Measurements from ENCODE around the gene TGM2.
"Not testable (repeated sequence)": the region's sequence is repeated elsewhere in the genome, so short reads cannot be mapped to it uniquely, and the experiment has no call there.

TGM2 gene

GRCh38 chr20:38112930-38113294 is 52.2 kb downstream of the TGM2 start:
- TF ChIP-seq ZNF274 (IDR thresholded peaks at IDR 0.05; ENCODE audit: low read depth, low read length), result no peak

GRCh38 chr20:38112261-38112929 is 52.7 kb downstream of the TGM2 start:
- TF ChIP-seq ZNF274 (IDR thresholded peaks at IDR 0.05; ENCODE audit: low read depth, low read length), result no peak
- H3K4me3 ChIP-seq (ENCODE audit: low read length), result no peak overlapping the region

More at GRCh38 chr20:38112930-38113294, 52.2 kb downstream of the TGM2 start:
- H3K4me3 ChIP-seq (ENCODE audit: low read length), result no peak overlapping the region

- TF ChIP-seq ZNF274 (IDR thresholded peaks at IDR 0.05; ENCODE audit: low read depth, low read length), result no peak
- no peak overlapping the region for H3K4me3 ChIP-seq (ENCODE audit: low read length)
Measured at GRCh38 chr20:38111366-38112232, 53.5 kb downstream of the TGM2 start.

- no peak for TF ChIP-seq ZNF274 (IDR thresholded peaks at IDR 0.05; ENCODE audit: low read depth, low read length)
- no peak overlapping the region for H3K4me3 ChIP-seq (ENCODE audit: low read length)
Measured at GRCh38 chr20:38110525-38111178, 54.4 kb downstream of the TGM2 start.

- no peak overlapping the region for H3K4me3 ChIP-seq (ENCODE audit: low read length)
- TF ChIP-seq ZNF274 (IDR thresholded peaks at IDR 0.05; ENCODE audit: low read depth, low read length), result no peak
Measured at GRCh38 chr20:38109591-38110524, 55.2 kb downstream of the TGM2 start.

- TF ChIP-seq ZNF274 (IDR thresholded peaks at IDR 0.05; ENCODE audit: low read depth, low read length), result no peak
- no peak overlapping the region for H3K4me3 ChIP-seq (ENCODE audit: low read length)
Measured at GRCh38 chr20:38108986-38109541, 56.0 kb downstream of the TGM2 start.

- TF ChIP-seq ZNF274 (IDR thresholded peaks at IDR 0.05; ENCODE audit: low read depth, low read length), result no peak
- no peak overlapping the region for H3K4me3 ChIP-seq (ENCODE audit: low read length)
Measured at GRCh38 chr20:38108438-38108985, 56.6 kb downstream of the TGM2 start.

- not testable (repeated sequence) for H3K4me3 ChIP-seq (ENCODE audit: low read length)
Measured at GRCh38 chr20:38107916-38108315, 57.2 kb downstream of the TGM2 start.

- not testable (repeated sequence) for H3K4me3 ChIP-seq (ENCODE audit: low read length)
Measured at GRCh38 chr20:38107386-38107785, 57.7 kb downstream of the TGM2 start.

- H3K4me3 ChIP-seq (ENCODE audit: low read length), result no peak overlapping the region
Measured at GRCh38 chr20:38106461-38106860, 58.6 kb downstream of the TGM2 start.

GRCh38 chr20:38104285-38104684 is 60.8 kb downstream of the TGM2 start:
- H3K4me3 ChIP-seq (ENCODE audit: low read length), result no peak overlapping the region
- TF ChIP-seq ZNF274 (IDR thresholded peaks at IDR 0.05; ENCODE audit: low read depth, low read length), result no peak

More at GRCh38 chr20:38106461-38106860, 58.6 kb downstream of the TGM2 start:
- TF ChIP-seq ZNF274 (IDR thresholded peaks at IDR 0.05; ENCODE audit: low read depth, low read length), result no peak

- H3K4me3 ChIP-seq (ENCODE audit: low read length), result not testable (repeated sequence)
Measured at GRCh38 chr20:38102206-38102605, 62.9 kb downstream of the TGM2 start.

- no peak overlapping the region for H3K4me3 ChIP-seq (ENCODE audit: low read length)
- TF ChIP-seq ZNF274 (IDR thresholded peaks at IDR 0.05; ENCODE audit: low read depth, low read length), result no peak
Measured at GRCh38 chr20:38098952-38099351, 66.1 kb downstream of the TGM2 start.
